HT1080 (cell line): ENCODE results near the gene PARD3B. TPM values are rescaled to one million over a fixed set of nuclear protein-coding genes. Genes with fewer than 3 reads are reported as not detected.

Experiments
- DNase-seq: peaks from one replicate; pipeline ENCODE4 v3.0.0-alpha.2; 2015; ENCODE audit warnings: low read depth
- total RNA-seq: library from RNA; depleted of rRNA; stranded (reverse); fragments of >200 nt; shearing (Covaris generic); gene quantifications from 2 replicates; pipeline ENCODE4 v1.2.3, GENCODE V29; 2014

PARD3B gene
- total RNA-seq, 1 experiment from 2014 or later = 2.2 TPM

- no peak for DNase-seq
Observed at GRCh38 chr2:204986641-204987040, 441.4 kb downstream of the PARD3B start.

GRCh38 chr2:204988836-204989235 is 443.6 kb downstream of the PARD3B start:
- DNase-seq = no peak

GRCh38 chr2:204989877-204990276 is 444.6 kb downstream of the PARD3B start:
- no peak for DNase-seq

- DNase-seq = no peak
Observed at GRCh38 chr2:205001300-205001966, 456.2 kb downstream of the PARD3B start.

- peak; percentile 4 for DNase-seq
Observed at GRCh38 chr2:205002390-205002789, 457.1 kb downstream of the PARD3B start.

- DNase-seq = no peak
Observed at GRCh38 chr2:205003288-205003687, 458.0 kb downstream of the PARD3B start.

- no peak for DNase-seq
Observed at GRCh38 chr2:205010196-205010595, 464.9 kb downstream of the PARD3B start.

- no peak for DNase-seq
Observed at GRCh38 chr2:205011031-205011430, 465.8 kb downstream of the PARD3B start.

GRCh38 chr2:205012961-205013360 is 467.7 kb downstream of the PARD3B start:
- no peak for DNase-seq

- no peak for DNase-seq
Observed at GRCh38 chr2:205013586-205013985, 468.3 kb downstream of the PARD3B start.

- no peak for DNase-seq
Observed at GRCh38 chr2:205014201-205014600, 468.9 kb downstream of the PARD3B start.

GRCh38 chr2:205017381-205017780 is 472.1 kb downstream of the PARD3B start:
- no peak for DNase-seq

GRCh38 chr2:205017912-205018311 is 472.6 kb downstream of the PARD3B start:
- no peak for DNase-seq

- no peak for DNase-seq
Observed at GRCh38 chr2:205020673-205021072, 475.4 kb downstream of the PARD3B start.

- no peak for DNase-seq
Observed at GRCh38 chr2:205022841-205023240, 477.6 kb downstream of the PARD3B start.

- DNase-seq = peak; percentile 96
Observed at GRCh38 chr2:205024822-205025518, 479.7 kb downstream of the PARD3B start.

GRCh38 chr2:205025580-205026240 is 480.4 kb downstream of the PARD3B start:
- no peak for DNase-seq

- DNase-seq = no peak
Observed at GRCh38 chr2:205030695-205031094, 485.4 kb downstream of the PARD3B start.

- DNase-seq = no peak
Observed at GRCh38 chr2:205032093-205032551, 486.8 kb downstream of the PARD3B start.

- DNase-seq = no peak
Observed at GRCh38 chr2:205033431-205033830, 488.2 kb downstream of the PARD3B start.

GRCh38 chr2:205034034-205034433 is 488.8 kb downstream of the PARD3B start:
- no peak for DNase-seq

- no peak for DNase-seq
Observed at GRCh38 chr2:205040323-205040722, 495.0 kb downstream of the PARD3B start.
